ENCODE data around the gene OR5W2.
A peak's percentile ranks its signal among the peaks of the same experiment; 100 is the strongest.

Gene OR5W2

DNA sequence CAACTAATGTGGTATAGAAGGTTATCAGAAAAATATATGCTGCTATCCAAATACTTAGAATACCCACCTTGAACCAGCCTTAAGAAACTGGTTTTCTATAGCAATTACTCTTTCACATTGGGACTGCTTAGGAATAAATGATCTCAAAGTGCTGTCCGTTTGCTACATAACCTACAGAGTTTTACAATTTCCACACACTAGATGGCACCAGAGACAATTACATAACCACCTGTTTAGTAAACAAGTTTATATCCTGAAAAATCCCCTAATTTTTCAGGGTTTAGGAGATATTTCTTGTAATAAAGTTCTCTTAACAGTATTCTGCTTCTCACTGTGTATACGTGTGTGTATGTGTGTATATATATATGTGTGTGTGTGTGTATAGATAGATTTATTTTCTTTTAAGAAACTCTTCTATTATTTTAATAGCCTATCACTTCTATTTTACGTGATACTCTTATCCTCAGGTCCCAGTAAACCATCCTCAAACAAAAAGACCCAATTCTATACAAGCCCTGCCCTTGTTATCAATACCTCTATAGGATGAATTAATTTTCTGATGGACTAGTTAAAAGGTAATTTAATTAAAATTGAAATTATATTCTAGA lies 28.5 kb upstream of the OR5W2 start:
- Histone ChIP-seq H3K9me2 (replicated peaks; ENCODE audit: insufficient read depth, low read length) (no peaks in the 10 kb centered on the region), H3K9ac (ENCODE audit: low read length) (no peak overlapping the region), H4K20me1 (ENCODE audit: insufficient read depth, low read length) (no peaks in the 10 kb centered on the region), H2AFZ (ENCODE audit: low read length) (no peak overlapping the region), H3F3A (ENCODE audit: insufficient read depth, low read length) (no peaks in the 10 kb centered on the region), H3K27me3 (replicated peaks; ENCODE audit: insufficient read depth, low read length) (no peaks in the 10 kb centered on the region), H3K4me1 (ENCODE audit: low read length) (no peaks in the 10 kb centered on the region), H3K79me2 (ENCODE audit: low read length) (no peaks in the 10 kb centered on the region), H3K4me2 (ENCODE audit: low read depth, low read length) (no peak overlapping the region), H3K27ac (ENCODE audit: low read length) (no peak overlapping the region), H3K4me3 (ENCODE audit: low read length) (no peak overlapping the region), H3K36me3 (replicated peaks; ENCODE audit: insufficient read depth, low read length) (no peaks in the 10 kb centered on the region), H3K9me3 (replicated peaks; ENCODE audit: insufficient read depth, low read length) (no peaks in the 10 kb centered on the region)
- TF ChIP-seq EZH2 (optimal IDR thresholded peaks at IDR 0.05; ENCODE audit: low read depth, low read length), result no peak
- no peak for TF ChIP-seq EZH2phosphoT487 (IDR thresholded peaks at IDR 0.05; ENCODE audit: low read length)
- TF ChIP-seq, protein P1, sequence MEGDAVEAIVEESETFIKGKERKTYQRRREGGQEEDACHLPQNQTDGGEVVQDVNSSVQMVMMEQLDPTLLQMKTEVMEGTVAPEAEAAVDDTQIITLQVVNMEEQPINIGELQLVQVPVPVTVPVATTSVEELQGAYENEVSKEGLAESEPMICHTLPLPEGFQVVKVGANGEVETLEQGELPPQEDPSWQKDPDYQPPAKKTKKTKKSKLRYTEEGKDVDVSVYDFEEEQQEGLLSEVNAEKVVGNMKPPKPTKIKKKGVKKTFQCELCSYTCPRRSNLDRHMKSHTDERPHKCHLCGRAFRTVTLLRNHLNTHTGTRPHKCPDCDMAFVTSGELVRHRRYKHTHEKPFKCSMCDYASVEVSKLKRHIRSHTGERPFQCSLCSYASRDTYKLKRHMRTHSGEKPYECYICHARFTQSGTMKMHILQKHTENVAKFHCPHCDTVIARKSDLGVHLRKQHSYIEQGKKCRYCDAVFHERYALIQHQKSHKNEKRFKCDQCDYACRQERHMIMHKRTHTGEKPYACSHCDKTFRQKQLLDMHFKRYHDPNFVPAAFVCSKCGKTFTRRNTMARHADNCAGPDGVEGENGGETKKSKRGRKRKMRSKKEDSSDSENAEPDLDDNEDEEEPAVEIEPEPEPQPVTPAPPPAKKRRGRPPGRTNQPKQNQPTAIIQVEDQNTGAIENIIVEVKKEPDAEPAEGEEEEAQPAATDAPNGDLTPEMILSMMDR (IDR thresholded peaks at IDR 0.05; ENCODE audit: low read length), result peak; percentile 59
- peak; percentile 57 for DNase-seq

DNA sequence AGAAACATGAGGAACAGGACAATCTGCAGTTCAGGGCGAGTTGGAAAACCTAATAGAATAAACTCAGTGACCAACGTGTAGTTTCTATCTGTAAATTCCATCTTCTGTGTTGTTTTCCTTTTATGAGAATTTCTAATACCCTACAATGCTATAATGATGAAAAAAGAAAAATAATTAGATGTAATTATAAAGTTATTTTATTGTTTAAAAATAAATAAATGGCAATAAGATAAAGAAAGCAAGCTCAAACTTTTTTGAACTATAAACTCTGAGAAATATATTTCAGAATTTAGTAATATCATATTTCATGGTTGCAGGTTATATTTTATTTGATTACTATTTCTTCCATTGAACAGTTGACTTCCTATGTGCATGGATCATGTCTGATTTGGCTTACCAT lies 21.9 kb upstream of the OR5W2 start, which contains the start of gene OR5I1:
TSS of gene OR5I1 (minus strand) at position 101 of the 400 bp plus-strand sequence. CDS start at position 101, 0 bp downstream.
- no peak within 1 kb of the TSS for H3K4me2 ChIP-seq (ENCODE audit: low read depth, low read length)
- no peak for TF ChIP-seq EZH2phosphoT487 (IDR thresholded peaks at IDR 0.05; ENCODE audit: low read length)
- TF ChIP-seq, protein P1 (IDR thresholded peaks at IDR 0.05; ENCODE audit: low read length), result no peak
- no peak for TF ChIP-seq EZH2 (optimal IDR thresholded peaks at IDR 0.05; ENCODE audit: low read depth, low read length)
- H3K9me2 ChIP-seq (replicated peaks; ENCODE audit: insufficient read depth, low read length), result no peaks in the 10 kb centered on the region
- no peak within 1 kb of the TSS for H3K27ac ChIP-seq (ENCODE audit: low read length)
- no peaks in the 10 kb centered on the region for H3K27me3 ChIP-seq (replicated peaks; ENCODE audit: insufficient read depth, low read length)
- H4K20me1 ChIP-seq (ENCODE audit: insufficient read depth, low read length), result no peaks in the 10 kb centered on the region
- no peaks in the 10 kb centered on the region for H3K9me3 ChIP-seq (replicated peaks; ENCODE audit: insufficient read depth, low read length)
- no peak within 1 kb of the TSS for H2AFZ ChIP-seq (ENCODE audit: low read length)
- no peak within 1 kb of the TSS for H3K4me3 ChIP-seq (ENCODE audit: low read length)
- H3K79me2 ChIP-seq (ENCODE audit: low read length), result no peaks in the 10 kb centered on the region
- no peaks in the 10 kb centered on the region for H3F3A ChIP-seq (ENCODE audit: insufficient read depth, low read length)
- no peak for DNase-seq
- no peaks in the 10 kb centered on the region for H3K4me1 ChIP-seq (ENCODE audit: low read length)
- no peak within 1 kb of the TSS for H3K9ac ChIP-seq (ENCODE audit: low read length)
- H3K36me3 ChIP-seq (replicated peaks; ENCODE audit: insufficient read depth, low read length), result no peaks in the 10 kb centered on the region

DNA sequence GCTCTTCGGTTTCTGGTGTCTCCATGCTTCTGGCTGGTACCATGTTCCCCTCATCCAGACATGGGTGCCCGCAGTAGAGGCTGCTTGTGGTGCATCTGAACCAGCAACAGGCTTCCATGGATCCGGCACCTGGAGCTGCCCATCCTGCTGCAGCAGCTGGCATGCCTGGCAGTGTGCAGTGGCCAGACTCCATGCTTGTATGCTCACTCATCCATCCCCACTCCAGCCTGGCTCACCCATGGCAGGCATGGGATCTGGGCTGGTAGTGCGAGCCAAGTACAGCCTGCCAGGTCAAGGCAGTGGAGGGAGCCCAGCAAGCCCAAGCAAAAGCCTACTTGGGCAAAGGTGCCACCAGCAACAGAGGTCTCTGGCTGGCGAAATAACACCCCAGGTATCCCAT lies 6.2 kb upstream of the OR5W2 start:
- no peak overlapping the region for H3K4me3 ChIP-seq (ENCODE audit: low read length)

More for the DNA sequence above, 6.2 kb upstream of the OR5W2 start:
- Histone ChIP-seq H3K27ac (ENCODE audit: low read length) (no peak overlapping the region), H4K20me1 (ENCODE audit: insufficient read depth, low read length) (no peaks in the 10 kb centered on the region), H3K4me2 (ENCODE audit: low read depth, low read length) (no peak overlapping the region), H2AFZ (ENCODE audit: low read length) (no peak overlapping the region), H3K9me2 (replicated peaks; ENCODE audit: insufficient read depth, low read length) (no peaks in the 10 kb centered on the region), H3F3A (ENCODE audit: insufficient read depth, low read length) (no peaks in the 10 kb centered on the region), H3K79me2 (ENCODE audit: low read length) (no peaks in the 10 kb centered on the region), H3K9ac (ENCODE audit: low read length) (no peak overlapping the region), H3K9me3 (replicated peaks; ENCODE audit: insufficient read depth, low read length) (no peaks in the 10 kb centered on the region), H3K36me3 (replicated peaks; ENCODE audit: insufficient read depth, low read length) (no peaks in the 10 kb centered on the region), H3K27me3 (replicated peaks; ENCODE audit: insufficient read depth, low read length) (no peaks in the 10 kb centered on the region), H3K4me1 (ENCODE audit: low read length) (no peaks in the 10 kb centered on the region)
- TF ChIP-seq, protein P1 (IDR thresholded peaks at IDR 0.05; ENCODE audit: low read length), result no peak
- TF ChIP-seq EZH2phosphoT487 (IDR thresholded peaks at IDR 0.05; ENCODE audit: low read length) (no peak), EZH2 (optimal IDR thresholded peaks at IDR 0.05; ENCODE audit: low read depth, low read length) (no peak)
- no peak for DNase-seq

All from MM.1S (cell line).